LoVo (cell line): Measurements from ENCODE around the gene ZNF789.
A peak's percentile ranks its signal among the peaks of the same experiment; 100 is the strongest.

Source experiments
- DNase-seq: peaks from one replicate; pipeline ENCODE4 v3.0.0-alpha.2; 2016; ENCODE audit warnings: low spot score

ZNF789 gene

GRCh38 chr7:99504603-99505323, 32.1 kb downstream of the ZNF789 start, which contains the start of gene ZKSCAN5:
Gene ZKSCAN5 (plus strand): TSS chr7:99504662. CDS start chr7:99506045, 1,383 bp downstream.
- DNase-seq: peak; percentile 100

DNA sequence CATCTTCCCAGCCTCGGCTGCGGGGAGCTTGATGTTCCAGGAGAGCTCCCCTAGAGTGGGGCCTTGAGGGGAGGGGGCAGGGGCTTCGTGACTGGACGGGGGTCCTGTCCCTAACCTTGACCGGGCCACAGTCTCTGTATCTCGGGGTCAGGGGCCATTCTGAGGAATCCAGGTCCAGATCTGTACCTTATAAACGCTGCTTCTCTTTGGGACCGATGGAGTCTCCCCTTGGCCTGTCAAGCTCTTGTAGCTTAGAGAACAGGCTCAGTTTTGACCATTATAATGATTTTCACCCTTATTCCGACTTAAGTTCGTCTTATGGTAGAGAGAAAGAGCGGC, 32.6 kb downstream of the ZNF789 start:
- no peak for DNase-seq

DNA sequence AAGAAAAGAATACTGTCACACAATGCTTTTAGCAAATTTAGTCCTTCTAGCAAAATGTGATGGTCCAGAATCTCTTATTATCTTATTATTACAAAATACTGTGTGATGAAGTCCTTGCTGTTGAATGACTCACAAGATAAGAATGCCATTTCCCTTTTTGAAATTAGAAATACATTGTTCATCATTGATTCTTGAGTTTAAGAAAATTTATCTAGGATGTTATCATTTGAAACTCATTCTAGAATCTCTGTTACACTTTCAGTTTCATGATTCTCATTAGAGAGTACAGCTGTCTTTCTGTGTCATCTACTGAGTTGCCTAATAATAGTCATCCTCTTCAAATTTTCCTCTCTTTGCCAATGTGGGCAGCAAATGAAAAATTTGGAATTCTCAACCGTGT, 41.4 kb downstream of the ZNF789 start:
- no peak for DNase-seq

DNA sequence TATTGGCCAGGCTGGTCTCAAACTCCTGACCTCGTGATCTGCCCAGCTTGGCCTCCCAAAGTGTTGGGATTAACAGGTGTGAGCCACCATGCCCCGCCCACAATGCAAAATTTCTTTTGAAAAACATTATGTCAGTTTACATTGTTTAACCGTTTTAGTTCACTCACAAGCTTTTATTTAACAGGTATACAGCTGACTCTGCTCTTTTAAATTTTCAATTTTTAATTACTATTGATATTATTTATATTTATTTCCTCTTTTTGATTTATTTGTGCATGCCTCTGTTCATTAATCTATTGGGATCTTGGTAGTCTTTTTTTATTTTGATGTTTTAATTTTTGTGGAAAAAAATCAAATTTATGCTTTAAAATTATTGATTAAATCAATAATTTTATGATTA, 48.7 kb downstream of the ZNF789 start:
- DNase-seq: no peak

- no peak for DNase-seq
Observed at GRCh38 chr7:99525713-99526440, 53.2 kb downstream of the ZNF789 start.

GRCh38 chr7:99531354-99531765, 58.7 kb downstream of the ZNF789 start:
- DNase-seq: no peak

- DNase-seq: no peak
Observed at GRCh38 chr7:99535667-99536066, 63.0 kb downstream of the ZNF789 start.
